Upper lobe of right lung (tissue), 1 donor: Measurements from ENCODE around the gene UTP20. TPM values are rescaled to one million over a fixed set of nuclear protein-coding genes. Genes with fewer than 3 reads are reported as not detected.
"Not testable (repeated sequence)": the region's sequence is repeated elsewhere in the genome, so short reads cannot be mapped to it uniquely, and the experiment has no call there.

Source experiments
- ATAC-seq: fragments of 200-7000 bp; cut with Tn5 transposase; one replicate; pipeline ENCODE4 v1.9.1; 2020; ENCODE audit warnings: mild to moderate bottlenecking, moderate library complexity
- DNase-seq: peaks from one replicate; pipeline ENCODE4 v3.0.0-alpha.2; 2020
- H3K27ac ChIP-seq: fragments of 200-600 bp; one replicate; pipeline ENCODE4 v1.8.0; 2022
- H3K27me3 ChIP-seq: fragments of 200-600 bp; one replicate; pipeline ENCODE4 v1.8.0; 2022; ENCODE audit warnings: mild to moderate bottlenecking
- H3K36me3 ChIP-seq: fragments of 200-600 bp; one replicate; pipeline ENCODE4 v1.8.0; 2022
- H3K4me1 ChIP-seq: fragments of 200-600 bp; one replicate; pipeline ENCODE4 v1.8.0; 2022
- H3K4me3 ChIP-seq: fragments of 200-600 bp; one replicate; pipeline ENCODE4 v1.8.0; 2022; ENCODE audit warnings: mild to moderate bottlenecking
- H3K9me3 ChIP-seq: fragments of 200-600 bp; one replicate; pipeline ENCODE4 v1.8.0; 2022
- intact Hi-C: fragments of 100-400 bp; cut with DNase I; formaldehyde crosslinking; loops from one replicate; pipeline ENCODE4 v1.11.0; 2022
- total RNA-seq: library from RNA; stranded (reverse); fragmentation: NEBNext Ultra II Directional; extraction: Animal tissue kit (Norgen Biotek cat#: 25700); gene quantifications from one replicate; pipeline ENCODE4 v1.2.1, GENCODE V29; 2021
- TF ChIP-seq, protein P1 (sequence below): fragments of 200-600 bp; IDR thresholded peaks from one replicate; pipeline ENCODE4 v1.8.0; 2022; ENCODE audit warnings: antibody characterized with exemption
- donor health status: DM: no; HTN: yes; CAD: no; lungs with severe emphysema.

The UTP20 gene
- total RNA-seq, 1 donor from 2014 or later: 14.0 TPM

DNA sequence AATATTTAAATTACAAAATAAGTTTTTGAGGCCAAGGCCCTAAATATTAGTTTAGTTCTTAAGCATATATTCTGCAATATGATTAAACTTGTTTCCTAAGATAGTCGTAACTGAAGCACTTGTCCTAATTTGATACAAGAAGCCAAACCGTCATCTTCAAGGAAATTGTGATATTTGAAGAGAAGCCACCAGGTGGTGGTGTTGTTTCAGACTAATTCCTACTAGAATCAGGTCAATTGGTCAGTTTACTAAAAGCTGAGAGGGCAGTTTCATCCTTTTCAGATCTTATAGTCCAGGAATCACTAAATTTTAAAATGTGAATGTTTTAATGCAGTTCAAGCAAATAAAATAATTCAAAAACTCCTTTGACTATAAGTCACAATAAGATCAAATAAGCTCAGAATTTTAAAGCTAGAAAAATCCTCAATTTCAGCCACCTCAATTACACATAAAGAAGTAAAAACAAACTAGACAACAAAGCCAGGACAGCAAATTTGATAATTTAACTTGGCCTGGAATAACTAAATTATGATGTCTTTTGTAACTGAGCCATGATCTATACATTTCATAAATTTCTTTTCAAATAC, 134.7 kb downstream of the UTP20 start:
- H3K36me3 ChIP-seq: no peaks in the 10 kb centered on the region
- H3K27ac ChIP-seq: no peak overlapping the region
- no peak overlapping the region for H3K4me3 ChIP-seq
- intact Hi-C loops: no loop called here
- no peaks in the 10 kb centered on the region for H3K4me1 ChIP-seq
- TF ChIP-seq, protein P1, sequence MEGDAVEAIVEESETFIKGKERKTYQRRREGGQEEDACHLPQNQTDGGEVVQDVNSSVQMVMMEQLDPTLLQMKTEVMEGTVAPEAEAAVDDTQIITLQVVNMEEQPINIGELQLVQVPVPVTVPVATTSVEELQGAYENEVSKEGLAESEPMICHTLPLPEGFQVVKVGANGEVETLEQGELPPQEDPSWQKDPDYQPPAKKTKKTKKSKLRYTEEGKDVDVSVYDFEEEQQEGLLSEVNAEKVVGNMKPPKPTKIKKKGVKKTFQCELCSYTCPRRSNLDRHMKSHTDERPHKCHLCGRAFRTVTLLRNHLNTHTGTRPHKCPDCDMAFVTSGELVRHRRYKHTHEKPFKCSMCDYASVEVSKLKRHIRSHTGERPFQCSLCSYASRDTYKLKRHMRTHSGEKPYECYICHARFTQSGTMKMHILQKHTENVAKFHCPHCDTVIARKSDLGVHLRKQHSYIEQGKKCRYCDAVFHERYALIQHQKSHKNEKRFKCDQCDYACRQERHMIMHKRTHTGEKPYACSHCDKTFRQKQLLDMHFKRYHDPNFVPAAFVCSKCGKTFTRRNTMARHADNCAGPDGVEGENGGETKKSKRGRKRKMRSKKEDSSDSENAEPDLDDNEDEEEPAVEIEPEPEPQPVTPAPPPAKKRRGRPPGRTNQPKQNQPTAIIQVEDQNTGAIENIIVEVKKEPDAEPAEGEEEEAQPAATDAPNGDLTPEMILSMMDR: peak; percentile 66
- DNase-seq: no peak
- H3K27me3 ChIP-seq: no peaks in the 10 kb centered on the region
- peak; percentile 66 for ATAC-seq
- H3K9me3 ChIP-seq: no peaks in the 10 kb centered on the region

DNA sequence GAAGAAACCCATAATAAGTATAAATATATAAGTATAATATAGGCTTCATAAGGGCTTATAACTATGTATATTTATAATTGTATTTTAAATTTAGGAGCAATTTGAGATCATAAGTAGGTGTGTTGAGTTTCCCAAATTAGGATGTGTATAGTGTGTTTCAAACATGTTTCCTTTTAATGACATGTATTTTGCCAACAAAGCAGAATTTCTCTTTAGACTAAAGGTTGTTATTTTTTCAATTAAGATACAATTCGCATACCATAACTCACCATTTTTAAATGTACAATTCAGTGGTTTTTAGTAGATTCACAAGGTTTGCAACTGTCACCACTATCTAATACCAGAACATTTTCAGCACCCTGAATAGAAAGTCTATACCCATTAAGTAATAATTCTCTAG, 135.3 kb downstream of the UTP20 start:
- DNase-seq (no peak), ATAC-seq (no peak)
- H3K9me3 ChIP-seq: no peaks in the 10 kb centered on the region
- no peak overlapping the region for H3K4me3 ChIP-seq
- intact Hi-C loops: no loop called here
- TF ChIP-seq, protein P1: no peak
- no peaks in the 10 kb centered on the region for H3K27me3 ChIP-seq
- H3K27ac ChIP-seq: no peak overlapping the region
- no peaks in the 10 kb centered on the region for H3K4me1 ChIP-seq
- H3K36me3 ChIP-seq: no peaks in the 10 kb centered on the region

DNA sequence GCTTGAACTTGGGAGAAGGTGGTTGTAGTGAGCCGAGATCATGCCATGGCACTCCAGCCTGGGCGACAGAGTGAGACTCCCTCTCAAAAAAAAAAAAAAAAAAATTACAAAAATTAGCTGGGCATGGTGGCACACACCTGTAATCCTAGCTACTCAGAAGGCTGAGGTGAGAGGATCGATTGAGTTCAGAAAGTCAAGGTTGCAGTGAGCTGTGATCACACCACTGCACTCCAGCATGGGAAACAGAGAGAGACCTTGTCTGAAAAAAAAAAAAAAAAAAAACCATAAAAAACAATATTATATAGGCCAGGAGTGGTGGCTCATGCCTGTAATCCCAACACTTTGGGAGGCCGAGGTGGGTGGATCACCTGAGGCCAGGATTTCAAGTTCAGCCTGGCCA, 142.2 kb downstream of the UTP20 start:
- not testable (repeated sequence) for DNase-seq

DNA sequence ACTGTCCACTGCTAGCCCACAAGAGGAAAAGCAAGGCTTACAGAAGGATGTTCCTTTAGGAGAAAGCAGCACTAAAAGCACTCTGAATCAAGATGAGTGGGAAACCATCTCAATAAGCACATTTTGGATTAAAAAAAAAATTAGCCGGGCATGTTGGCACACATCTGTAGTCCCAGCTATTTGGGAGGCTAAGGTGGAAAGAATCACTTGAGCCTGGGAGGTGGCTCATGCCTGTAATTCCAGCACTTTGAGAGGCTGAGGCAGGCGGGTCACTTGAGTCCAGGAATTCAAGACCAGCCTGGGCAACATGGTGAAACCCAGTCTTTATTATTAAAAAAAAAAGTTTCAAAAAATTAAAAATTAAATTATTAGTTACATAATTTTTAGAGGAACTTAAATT, 144.7 kb downstream of the UTP20 start:
- Histone ChIP-seq H3K4me3 (no peak overlapping the region), H3K27me3 (no peaks in the 10 kb centered on the region), H3K27ac (no peak overlapping the region), H3K9me3 (no peaks in the 10 kb centered on the region), H3K36me3 (no peaks in the 10 kb centered on the region), H3K4me1 (no peaks in the 10 kb centered on the region)
- intact Hi-C loops: no loop called here
- TF ChIP-seq, protein P1: no peak
- DNase-seq: no peak
- ATAC-seq: no peak

More for the DNA sequence above, 142.2 kb downstream of the UTP20 start:
- H3K36me3 ChIP-seq, H3K4me1 ChIP-seq, intact Hi-C loops, ATAC-seq, H3K27ac ChIP-seq, H3K4me3 ChIP-seq, H3K9me3 ChIP-seq, H3K27me3 ChIP-seq: not testable (repeated sequence)

DNA sequence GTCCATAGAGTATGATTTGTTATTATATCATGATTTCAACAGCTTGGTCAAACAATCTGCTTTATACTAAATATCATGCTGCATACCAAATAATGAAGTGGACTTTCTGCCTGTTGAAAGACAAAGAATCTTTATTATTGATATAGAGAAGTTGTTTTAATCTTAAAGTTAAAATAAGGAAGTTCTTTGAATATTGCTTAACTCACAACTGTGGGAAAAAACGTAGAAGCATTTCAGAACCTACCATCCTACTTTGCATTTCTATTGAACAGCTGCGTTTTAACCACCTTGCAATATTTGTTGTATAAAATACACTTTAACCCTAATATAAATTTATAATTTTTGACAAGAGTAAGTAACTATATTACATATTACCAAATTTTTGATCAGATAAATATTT, 150.6 kb downstream of the UTP20 start:
- intact Hi-C loops: no loop called here
- no peaks in the 10 kb centered on the region for H3K27me3 ChIP-seq
- no peak overlapping the region for H3K4me3 ChIP-seq
- no peak overlapping the region for H3K27ac ChIP-seq
- no peak for DNase-seq
- no peaks in the 10 kb centered on the region for H3K9me3 ChIP-seq
- H3K4me1 ChIP-seq: no peaks in the 10 kb centered on the region
- H3K36me3 ChIP-seq: no peaks in the 10 kb centered on the region
- TF ChIP-seq, protein P1: no peak
- no peak for ATAC-seq

DNA sequence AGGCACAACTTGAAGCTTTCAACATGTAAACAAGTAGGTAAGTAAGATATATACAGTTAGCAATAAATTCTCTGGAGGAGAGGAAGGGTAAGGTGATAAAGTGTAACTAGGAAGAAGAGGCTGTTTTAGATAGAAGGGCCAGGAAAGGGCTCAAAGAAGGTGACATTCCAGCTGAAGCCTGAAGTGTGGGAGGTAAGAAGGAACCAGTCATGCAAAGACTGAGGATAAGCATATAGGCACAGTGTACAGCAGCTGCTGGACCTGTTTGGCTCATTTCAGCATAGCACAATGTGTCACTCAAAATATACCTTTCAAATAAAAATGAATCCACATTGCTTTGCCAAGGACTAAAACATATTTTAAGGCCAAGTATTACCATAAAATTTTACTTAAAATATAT, 156.2 kb downstream of the UTP20 start:
- Histone ChIP-seq H3K4me3 (no peak overlapping the region), H3K27ac (no peak overlapping the region), H3K36me3 (no peaks in the 10 kb centered on the region), H3K27me3 (no peaks in the 10 kb centered on the region), H3K4me1 (no peaks in the 10 kb centered on the region), H3K9me3 (no peaks in the 10 kb centered on the region)
- ATAC-seq (no peak), DNase-seq (no peak)
- intact Hi-C loops: no loop called here
- TF ChIP-seq, protein P1: no peak

Other genes with a start within 250 kb of the UTP20 start
- 2.8 TPM for gene SLC5A8, start 69.9 kb upstream of the UTP20 start, total RNA-seq
- gene ARL1, start 127.7 kb downstream of the UTP20 start, total RNA-seq: 78.9 TPM
- not detected for gene SPIC, start 195.2 kb downstream of the UTP20 start, total RNA-seq